Effector memory CD8-positive, alpha-beta T cell (primary cell): ENCODE results near the gene RNU2-63P.

Experiments used
- ATAC-seq: fragments of 150-1000 bp; cut with Tn5 transposase; replicated peaks from 2 replicates; pipeline ENCODE4 v1.10.0; 2021; ENCODE audit warnings: mild to moderate bottlenecking, moderate library complexity
- DNase-seq, 3 experiments: peaks; one replicate each; pipeline ENCODE4 v3.0.0; 2021
- H3K27ac Mint-ChIP-seq, 2 donors: one replicate each; pipeline ENCODE4 v1.8.0; 2022; ENCODE audit warnings: mild to moderate bottlenecking in 2 of 2, mixed read lengths in 2 of 2, moderate library complexity in 2 of 2
- H3K27me3 Mint-ChIP-seq, 2 donors: one replicate each; pipeline ENCODE4 v1.8.0; 2022; ENCODE audit warnings: mixed read lengths in 2 of 2
- H3K36me3 Mint-ChIP-seq: one replicate; pipeline ENCODE4 v1.8.0; 2022; ENCODE audit warnings: mild to moderate bottlenecking, moderate library complexity, mixed read lengths; ENCODE audit not compliant: insufficient read depth
- H3K4me1 Mint-ChIP-seq, 2 donors: one replicate each; pipeline ENCODE4 v1.8.0; 2022; ENCODE audit warnings: low read depth in 2 of 2, mixed read lengths in 2 of 2
- H3K4me3 Mint-ChIP-seq, 2 donors: one replicate each; pipeline ENCODE4 v1.8.0; 2022; ENCODE audit warnings: mild to moderate bottlenecking in 2 of 2, mixed read lengths in 2 of 2, moderate library complexity in 2 of 2
- H3K9me3 Mint-ChIP-seq, 2 donors: one replicate each; pipeline ENCODE4 v1.8.0; 2022; ENCODE audit warnings: mixed read lengths in 2 of 2
- total RNA-seq, 9 experiments: gene quantifications; one replicate each; lab custom pipeline; 2026; lab: John Stamatoyannopoulos, UW

Gene RNU2-63P
- 0.39 to 26.9 (median 4.0) reads per million in 9 experiments for total RNA-seq

GRCh38 chr2:88016086-88016959 is at the start of gene RNU2-63P:
Gene RNU2-63P, minus strand, starts transcription at chr2:88016547.
- peak within 1 kb of the TSS; percentile 93 to 95 for H3K4me3 Mint-ChIP-seq
- H3K9me3 Mint-ChIP-seq, result no peaks in the 10 kb centered on the region
- peak; percentile 78 to 89 (median 78) for DNase-seq
- H3K36me3 Mint-ChIP-seq, result peaks cover 19% of the 10 kb centered on the region
- H3K27ac Mint-ChIP-seq, result peak within 1 kb of the TSS; percentile 98 to 99
- ATAC-seq, result peak; percentile 82
- no peaks in the 10 kb centered on the region for H3K27me3 Mint-ChIP-seq
- peaks cover 14% of the 10 kb centered on the region in 2 donors for H3K4me1 Mint-ChIP-seq

- Mint-ChIP-seq H3K4me1 (peaks cover under 1 to 1% of the 10 kb centered on the region in 2 donors), H3K36me3 (peaks cover 5% of the 10 kb centered on the region), H3K4me3 (no peak overlapping the region), H3K27ac (no peak overlapping the region), H3K9me3 (no peaks in the 10 kb centered on the region), H3K27me3 (no peaks in the 10 kb centered on the region)
- ATAC-seq, result no peak
- DNase-seq, result no peak
Observed at GRCh38 chr2:88061295-88061694, 44.9 kb upstream of the RNU2-63P start.

DNA sequence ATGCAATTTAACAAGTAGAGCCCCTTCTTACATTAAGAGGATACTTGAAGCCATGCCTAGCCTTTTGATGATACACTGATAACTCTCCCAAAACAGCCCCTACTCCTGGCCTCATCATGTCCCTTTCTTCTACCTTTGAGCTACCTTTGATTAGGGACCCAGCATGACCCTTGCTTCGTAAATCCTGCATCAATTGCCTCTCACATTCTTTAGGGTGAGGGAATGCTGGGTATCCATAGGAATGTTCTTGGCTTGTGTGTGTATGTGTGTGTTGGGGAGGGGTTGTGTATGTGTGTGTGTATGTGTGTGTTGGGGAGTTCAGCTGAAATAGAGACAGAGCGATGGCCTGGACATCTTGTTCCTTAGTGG is 44.5 kb upstream of the RNU2-63P start:
- DNase-seq (no peak), ATAC-seq (no peak)
- no peaks in the 10 kb centered on the region for H3K27me3 Mint-ChIP-seq
- H3K4me3 Mint-ChIP-seq, result no peak overlapping the region
- peaks cover 9% of the 10 kb centered on the region for H3K36me3 Mint-ChIP-seq
- no peaks in the 10 kb centered on the region for H3K9me3 Mint-ChIP-seq
- no peak overlapping the region for H3K27ac Mint-ChIP-seq
- H3K4me1 Mint-ChIP-seq, result peaks cover 4 to 6% of the 10 kb centered on the region in 2 donors

GRCh38 chr2:88059979-88060906 is 43.9 kb upstream of the RNU2-63P start:
- Mint-ChIP-seq H3K4me3 (no peak overlapping the region), H3K36me3 (peaks cover 15% of the 10 kb centered on the region), H3K27ac (no peak overlapping the region), H3K4me1 (peaks cover 7 to 9% of the 10 kb centered on the region in 2 donors), H3K27me3 (no peaks in the 10 kb centered on the region), H3K9me3 (no peaks in the 10 kb centered on the region)
- peak; percentile 8 to 22 (median 10) for DNase-seq
- no peak for ATAC-seq

DNA sequence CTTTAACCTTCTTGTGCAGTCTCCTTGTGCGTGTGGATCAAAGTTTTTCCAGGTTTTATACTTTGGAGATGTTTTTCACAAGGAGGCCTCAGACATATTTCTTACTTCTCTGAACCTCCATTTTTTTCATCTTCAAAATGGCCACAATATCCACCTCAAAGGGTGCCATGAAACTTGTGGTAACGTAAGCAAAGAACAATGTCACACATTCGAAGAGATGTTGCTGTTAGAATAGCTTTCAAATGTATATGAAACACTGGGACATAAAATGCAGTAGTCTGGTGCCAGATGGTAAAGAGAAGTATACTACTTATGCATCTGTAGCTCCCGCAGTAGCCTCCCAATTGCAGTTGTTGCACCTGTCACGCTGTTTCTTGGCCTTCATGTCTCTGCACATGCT is 41.8 kb upstream of the RNU2-63P start:
- DNase-seq (no peak), ATAC-seq (no peak)
- H3K27ac Mint-ChIP-seq, result peak overlapping the region in 1 of 2 donors; percentile 8
- H3K36me3 Mint-ChIP-seq, result peaks cover 25% of the 10 kb centered on the region
- no peaks in the 10 kb centered on the region for H3K27me3 Mint-ChIP-seq
- H3K9me3 Mint-ChIP-seq, result no peaks in the 10 kb centered on the region
- peaks cover 22 to 29% of the 10 kb centered on the region in 2 donors for H3K4me1 Mint-ChIP-seq
- no peak overlapping the region for H3K4me3 Mint-ChIP-seq

DNA sequence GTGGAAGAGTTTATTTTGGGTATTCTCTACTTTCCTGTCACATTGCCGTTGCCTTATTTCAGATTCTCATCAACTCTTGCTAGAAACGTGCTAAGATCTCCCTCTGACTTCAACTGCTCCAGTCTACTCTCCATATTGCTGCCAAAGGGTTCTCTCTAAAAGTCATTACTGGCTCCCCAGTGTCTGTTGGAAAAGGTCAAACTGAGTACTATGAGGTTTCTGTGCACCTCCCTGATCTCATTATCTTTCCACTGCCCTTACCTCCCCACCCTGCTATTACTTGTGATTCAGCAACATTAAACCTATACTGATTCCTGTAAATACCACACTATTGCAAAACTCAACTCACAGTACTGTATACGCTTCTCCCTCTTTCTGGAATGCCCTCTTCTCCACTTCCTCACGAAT is 41.1 kb upstream of the RNU2-63P start:
- Mint-ChIP-seq H3K36me3 (peaks cover 25% of the 10 kb centered on the region), H3K4me1 (peaks cover 26 to 35% of the 10 kb centered on the region in 2 donors), H3K27ac (peak overlapping the region in 1 of 2 donors; percentile 16), H3K9me3 (no peaks in the 10 kb centered on the region), H3K27me3 (no peaks in the 10 kb centered on the region), H3K4me3 (no peak overlapping the region)
- DNase-seq (no peak), ATAC-seq (no peak)

- peak within 1 kb of the TSS; percentile 85 to 95 for H3K4me3 Mint-ChIP-seq
- DNase-seq, result peak; percentile 89 to 93 (median 90)
- no peaks in the 10 kb centered on the region for H3K27me3 Mint-ChIP-seq
- H3K4me1 Mint-ChIP-seq, result peaks cover 26 to 48% of the 10 kb centered on the region in 2 donors
- peaks cover 25% of the 10 kb centered on the region for H3K36me3 Mint-ChIP-seq
- peak within 1 kb of the TSS; percentile 91 to 97 for H3K27ac Mint-ChIP-seq
- peak; percentile 90 for ATAC-seq
- H3K9me3 Mint-ChIP-seq, result no peaks in the 10 kb centered on the region
Observed at GRCh38 chr2:88055371-88056128, 39.2 kb upstream of the RNU2-63P start, which contains the start of gene KRCC1. Gene KRCC1, minus strand, starts transcription at chr2:88055783. Its CDS starts 27,220 bp downstream, at chr2:88028563.

GRCh38 chr2:88054782-88055370 is 38.5 kb upstream of the RNU2-63P start:
- DNase-seq (peak in 1 of 3 experiments; percentile 7), ATAC-seq (no peak)
- H3K4me1 Mint-ChIP-seq, result peaks cover 26 to 48% of the 10 kb centered on the region in 2 donors
- H3K27me3 Mint-ChIP-seq, result no peaks in the 10 kb centered on the region
- H3K36me3 Mint-ChIP-seq, result peaks cover 25% of the 10 kb centered on the region
- H3K4me3 Mint-ChIP-seq, result peak overlapping the region; percentile 85 to 95
- H3K27ac Mint-ChIP-seq, result peak overlapping the region; percentile 91 to 97
- H3K9me3 Mint-ChIP-seq, result no peaks in the 10 kb centered on the region

DNA sequence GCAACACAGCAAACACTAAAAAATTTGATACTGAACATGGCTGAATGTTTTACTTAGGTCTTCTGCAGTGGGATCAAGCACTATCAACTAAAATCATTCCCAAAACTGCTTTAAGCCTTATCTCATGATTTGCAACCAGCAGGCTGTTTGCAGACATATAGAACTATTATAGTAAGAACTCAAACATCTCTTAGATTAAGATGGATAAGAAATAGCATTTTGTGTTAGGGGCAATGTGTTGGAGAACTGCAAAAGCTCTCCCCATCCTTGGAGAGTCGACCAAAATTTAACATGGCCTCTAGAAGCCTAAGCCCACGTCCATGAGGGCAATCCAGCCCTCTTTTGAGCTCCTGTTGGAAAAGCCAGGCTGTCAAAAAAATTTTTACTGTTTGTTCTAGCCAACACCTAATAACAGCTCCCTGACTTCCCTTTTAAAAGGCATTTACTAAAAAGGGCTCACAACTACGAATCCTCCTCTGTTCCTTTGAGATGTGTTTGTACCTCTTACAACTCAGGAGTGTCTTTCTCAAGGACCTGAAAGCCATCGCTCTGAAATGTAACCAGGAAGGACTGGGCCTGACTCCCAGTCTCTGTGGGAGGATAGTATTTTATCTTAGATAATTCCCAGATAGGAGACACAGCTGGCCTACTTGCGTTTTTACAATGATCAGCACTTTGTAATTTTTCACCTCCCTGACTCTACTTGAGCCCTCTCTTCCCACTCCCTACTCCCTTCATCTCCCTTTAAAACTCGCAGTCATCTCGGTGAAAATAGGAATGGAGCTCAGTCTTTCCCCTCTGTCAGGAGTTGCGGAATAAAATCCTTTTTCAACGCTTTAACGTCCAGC is 37.8 kb upstream of the RNU2-63P start:
- Mint-ChIP-seq H3K27me3 (no peaks in the 10 kb centered on the region), H3K9me3 (no peaks in the 10 kb centered on the region), H3K27ac (peak overlapping the region; percentile 91 to 97), H3K36me3 (peaks cover 25% of the 10 kb centered on the region), H3K4me1 (peaks cover 26 to 48% of the 10 kb centered on the region in 2 donors), H3K4me3 (peak overlapping the region; percentile 85 to 95)
- no peak for ATAC-seq
- no peak for DNase-seq

DNA sequence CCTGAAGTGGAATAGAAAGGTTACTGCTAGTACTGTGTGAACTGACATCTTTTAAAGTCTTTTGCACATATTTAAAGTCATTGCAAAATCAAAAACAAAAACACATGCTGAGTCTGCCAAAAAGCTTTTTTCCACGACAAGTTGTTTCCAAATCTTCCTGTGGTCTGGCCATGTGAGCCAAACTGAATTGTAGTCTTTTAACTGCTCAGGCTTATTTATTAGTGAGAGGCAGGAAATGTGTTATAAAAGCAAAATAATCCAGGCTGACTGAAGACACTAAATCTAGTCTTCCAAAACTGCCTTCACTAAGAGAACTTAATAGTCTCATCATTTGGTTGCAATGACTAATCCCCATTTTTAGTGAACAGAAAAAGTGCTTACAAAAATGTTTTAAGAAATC is 36.9 kb upstream of the RNU2-63P start:
- DNase-seq (no peak), ATAC-seq (no peak)
- peaks cover 25% of the 10 kb centered on the region for H3K36me3 Mint-ChIP-seq
- H3K27me3 Mint-ChIP-seq, result no peaks in the 10 kb centered on the region
- H3K4me3 Mint-ChIP-seq, result peak overlapping the region; percentile 85 to 95
- H3K4me1 Mint-ChIP-seq, result peaks cover 26 to 53% of the 10 kb centered on the region in 2 donors
- H3K27ac Mint-ChIP-seq, result peak overlapping the region; percentile 36 to 97
- no peaks in the 10 kb centered on the region for H3K9me3 Mint-ChIP-seq

DNA sequence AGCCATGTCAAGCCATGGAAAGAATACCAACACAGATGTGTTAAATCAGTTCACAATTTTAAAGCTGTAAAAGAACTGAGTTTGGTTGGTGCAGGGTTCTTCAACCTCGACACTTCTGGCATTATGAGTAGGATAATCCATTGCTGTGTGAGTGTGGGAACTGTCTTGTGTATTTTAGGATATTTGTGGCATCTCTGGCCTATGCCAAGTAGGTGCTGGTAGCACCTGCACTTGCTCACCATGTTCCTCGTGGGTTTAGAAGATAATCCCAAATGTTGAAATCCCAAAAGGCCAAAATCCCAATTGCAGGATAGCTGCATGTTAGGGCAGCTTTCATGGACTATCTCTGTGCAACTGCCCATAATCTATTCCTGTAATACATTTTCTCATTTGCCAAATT is 35.4 kb upstream of the RNU2-63P start:
- ATAC-seq, result no peak
- DNase-seq, result no peak
- Mint-ChIP-seq H3K4me1 (peaks cover 26 to 53% of the 10 kb centered on the region in 2 donors), H3K27ac (peak overlapping the region; percentile 17 to 44), H3K9me3 (no peaks in the 10 kb centered on the region), H3K36me3 (peaks cover 21% of the 10 kb centered on the region), H3K4me3 (no peak overlapping the region), H3K27me3 (no peaks in the 10 kb centered on the region)

DNA sequence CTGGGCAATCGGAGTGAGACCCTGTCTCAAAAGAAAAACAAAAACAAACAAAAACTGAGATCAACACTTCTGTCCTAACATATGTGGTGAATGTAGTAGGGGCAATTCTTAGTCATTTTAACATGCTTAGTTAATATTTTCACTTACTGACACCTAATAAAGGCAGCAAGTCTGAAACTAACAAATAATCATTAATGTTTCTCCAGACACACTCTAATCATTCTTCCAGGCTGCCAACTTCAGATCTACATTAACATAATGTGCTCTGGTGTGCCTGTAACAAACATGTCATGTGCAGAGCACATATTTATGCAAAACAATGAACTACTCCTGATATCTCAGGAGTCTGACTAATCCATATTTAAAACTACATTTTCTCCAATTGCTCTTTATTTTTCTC is 33.3 kb upstream of the RNU2-63P start:
- no peaks in the 10 kb centered on the region for H3K27me3 Mint-ChIP-seq
- H3K36me3 Mint-ChIP-seq, result peaks cover 6% of the 10 kb centered on the region
- ATAC-seq, result no peak
- no peak overlapping the region for H3K27ac Mint-ChIP-seq
- H3K4me3 Mint-ChIP-seq, result no peak overlapping the region
- peaks cover 17 to 42% of the 10 kb centered on the region in 2 donors for H3K4me1 Mint-ChIP-seq
- H3K9me3 Mint-ChIP-seq, result no peaks in the 10 kb centered on the region
- DNase-seq, result no peak
